Chondrocyte (in vitro differentiated cells): ENCODE results near the gene FCRLA. TPM values are rescaled to one million over a fixed set of nuclear protein-coding genes. Genes with fewer than 3 reads are reported as not detected.
"Not testable (repeated sequence)": the region's sequence is repeated elsewhere in the genome, so short reads cannot be mapped to it uniquely, and the experiment has no call there.

Source experiments
- DNase-seq: peaks from one replicate; pipeline ENCODE4 v3.0.0; 2021; ENCODE audit warnings: mixed read lengths, low spot score
- H3K27ac Mint-ChIP-seq: one replicate; pipeline ENCODE4 v1.8.0; 2021; ENCODE audit warnings: mild to moderate bottlenecking, moderate library complexity, mixed read lengths; ENCODE audit not compliant: unreplicated experiment
- H3K27me3 Mint-ChIP-seq: 2 replicates; pipeline ENCODE4 v1.8.0; 2021; ENCODE audit warnings: low read depth, mixed read lengths
- H3K36me3 Mint-ChIP-seq: 2 replicates; pipeline ENCODE4 v1.8.0; 2021; ENCODE audit warnings: low read depth, mixed read lengths
- H3K4me1 Mint-ChIP-seq: 2 replicates; pipeline ENCODE4 v1.8.0; 2021; ENCODE audit warnings: low read depth, mild to moderate bottlenecking, mixed read lengths
- H3K4me3 Mint-ChIP-seq: one replicate; pipeline ENCODE4 v1.8.0; 2021; ENCODE audit warnings: mild to moderate bottlenecking, moderate library complexity, mixed read lengths; ENCODE audit not compliant: unreplicated experiment
- H3K9me3 Mint-ChIP-seq: 2 replicates; pipeline ENCODE4 v1.8.0; 2021; ENCODE audit warnings: low read depth, mixed read lengths
- CTCF ChIP-seq: fragments of 200-600 bp; sonication (generic); IDR thresholded peaks from 2 replicates; pipeline ENCODE4 v1.5.0; 2021; ENCODE audit warnings: antibody characterized with exemption, mild to moderate bottlenecking, moderate library complexity
- total RNA-seq: library from RNA; stranded (reverse); gene quantifications from 3 replicates; pipeline ENCODE4 v1.2.1, GENCODE V29; 2021

The FCRLA gene
- total RNA-seq, 1 donor from 2014 or later = not detected

DNA sequence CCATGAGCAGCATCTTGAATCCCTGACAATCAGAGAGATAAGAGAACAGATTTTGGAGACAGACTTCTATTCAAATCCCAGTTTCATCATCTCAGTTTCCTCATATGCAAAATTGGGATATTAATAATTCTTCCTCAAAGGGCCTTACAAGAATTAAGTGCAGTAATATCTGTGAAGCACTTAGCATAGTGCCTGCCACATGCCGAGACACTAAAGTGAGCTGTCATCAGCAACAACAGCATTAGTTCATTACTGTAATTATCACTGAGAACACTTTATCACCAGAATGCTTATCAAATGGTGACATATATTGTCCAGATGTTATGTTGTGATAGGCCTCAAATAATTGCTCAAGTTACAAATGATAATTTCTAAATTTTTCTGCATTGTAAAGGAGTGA lies 13.4 kb downstream of the FCRLA start:
- H3K27ac Mint-ChIP-seq = no peak overlapping the region
- no peak overlapping the region for H3K4me3 Mint-ChIP-seq
- peaks cover 14% of the 10 kb centered on the region for H3K27me3 Mint-ChIP-seq
- H3K36me3 Mint-ChIP-seq = no peaks in the 10 kb centered on the region
- no peak for TF ChIP-seq CTCF
- no peak for DNase-seq
- H3K4me1 Mint-ChIP-seq = peaks cover 5% of the 10 kb centered on the region
- no peaks in the 10 kb centered on the region for H3K9me3 Mint-ChIP-seq

- no peak for DNase-seq
- Mint-ChIP-seq H3K27ac (peak within 1 kb of the TSS; percentile 6), H3K4me1 (peaks cover 12% of the 10 kb centered on the region), H3K9me3 (no peaks in the 10 kb centered on the region), H3K36me3 (no peaks in the 10 kb centered on the region), H3K27me3 (peaks cover 11% of the 10 kb centered on the region), H3K4me3 (no peak within 1 kb of the TSS)
- TF ChIP-seq CTCF = no peak
Measured at GRCh38 chr1:161720956-161721737, 14.1 kb downstream of the FCRLA start, which contains the start of gene FCRLB. TSS of gene FCRLB (plus strand) at chr1:161721544. CDS start at chr1:161722673, 1,129 bp downstream.

DNA sequence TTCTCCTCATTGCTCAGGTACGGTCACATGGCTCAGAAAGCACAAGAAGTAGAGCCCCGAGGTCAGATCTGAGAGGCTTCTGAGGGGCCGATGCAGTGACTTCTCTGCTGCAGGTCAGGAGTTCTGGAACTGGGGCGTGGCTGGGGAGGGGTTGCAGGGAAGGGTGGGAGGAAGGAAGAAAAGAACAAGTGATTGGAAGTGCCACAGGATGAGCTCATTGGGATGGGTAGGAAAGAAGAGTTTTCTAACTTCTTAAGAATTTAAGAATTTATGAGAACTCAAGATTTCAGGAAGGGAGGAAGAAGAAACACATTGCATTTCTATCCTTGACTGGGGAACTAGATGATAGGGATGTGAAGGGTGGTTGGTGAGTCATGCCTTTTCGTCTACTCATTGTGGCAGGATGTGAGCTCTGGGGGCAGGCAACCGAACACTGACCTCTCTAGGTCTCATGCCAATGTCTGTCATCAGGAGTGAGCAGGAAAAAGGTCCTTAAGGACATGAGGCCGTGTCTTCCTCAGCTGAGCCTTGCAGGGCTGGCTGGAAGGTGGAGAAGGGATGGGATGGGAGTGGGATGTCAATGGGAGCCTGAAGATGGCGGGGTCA lies 14.8 kb downstream of the FCRLA start:
- TF ChIP-seq CTCF = no peak
- Mint-ChIP-seq H3K27ac (peak overlapping the region; percentile 6), H3K4me1 (peaks cover 13% of the 10 kb centered on the region), H3K9me3 (no peaks in the 10 kb centered on the region), H3K4me3 (no peak overlapping the region), H3K27me3 (peaks cover 10% of the 10 kb centered on the region), H3K36me3 (no peaks in the 10 kb centered on the region)
- no peak for DNase-seq

GRCh38 chr1:161722406-161722805 lies 15.4 kb downstream of the FCRLA start:
- no peak for TF ChIP-seq CTCF
- no peak for DNase-seq
- Mint-ChIP-seq H3K36me3 (no peaks in the 10 kb centered on the region), H3K27me3 (peaks cover 6% of the 10 kb centered on the region), H3K27ac (no peak overlapping the region), H3K9me3 (no peaks in the 10 kb centered on the region), H3K4me1 (peaks cover 13% of the 10 kb centered on the region), H3K4me3 (no peak overlapping the region)

- H3K36me3 Mint-ChIP-seq = no peaks in the 10 kb centered on the region
- DNase-seq = no peak
- H3K9me3 Mint-ChIP-seq = no peaks in the 10 kb centered on the region
- no peak overlapping the region for H3K27ac Mint-ChIP-seq
- H3K4me1 Mint-ChIP-seq = peaks cover 13% of the 10 kb centered on the region
- no peak for TF ChIP-seq CTCF
- H3K27me3 Mint-ChIP-seq = peaks cover 3% of the 10 kb centered on the region
- H3K4me3 Mint-ChIP-seq = no peak overlapping the region
Measured at GRCh38 chr1:161723459-161724141, 16.6 kb downstream of the FCRLA start.

- H3K27me3 Mint-ChIP-seq, H3K9me3 Mint-ChIP-seq, H3K36me3 Mint-ChIP-seq, DNase-seq: not testable (repeated sequence)
- Mint-ChIP-seq H3K4me1 (peaks cover 13% of the 10 kb centered on the region), H3K4me3 (peak overlapping the region; percentile 81), H3K27ac (peak overlapping the region; percentile 87)
Measured at GRCh38 chr1:161725258-161725907, 18.4 kb downstream of the FCRLA start.
